Stimulated activated naive CD8-positive, alpha-beta T cell treated with anti-CD3 and anti-CD28 coated beads, Interleukin-15, amount 100 ng/mL, for 72 hours (primary cell): Measurements from ENCODE around the gene YIPF5.

Source experiments
- ATAC-seq: fragments of 150-1000 bp; cut with Tn5 transposase; 2 replicates; pipeline ENCODE4 v1.10.0; 2021; ENCODE audit warnings: mild to moderate bottlenecking, moderate library complexity
- DNase-seq, 2 donors: peaks; one replicate each; pipeline ENCODE4 v3.0.0; 2021 to 2022
- H3K27ac Mint-ChIP-seq, 2 donors: one replicate each; pipeline ENCODE4 v1.8.0; 2022; ENCODE audit warnings: mild to moderate bottlenecking in 2 of 2, mixed read lengths in 2 of 2, moderate library complexity in 2 of 2
- H3K27me3 Mint-ChIP-seq: one replicate; pipeline ENCODE4 v1.8.0; 2022; ENCODE audit warnings: mixed read lengths
- H3K4me1 Mint-ChIP-seq: one replicate; pipeline ENCODE4 v1.8.0; 2022; ENCODE audit warnings: mild to moderate bottlenecking, mixed read lengths
- H3K4me3 Mint-ChIP-seq, 2 donors: one replicate each; pipeline ENCODE4 v1.8.0; 2022; ENCODE audit warnings: mild to moderate bottlenecking in 2 of 2, mixed read lengths in 2 of 2, moderate library complexity in 1 of 2
- H3K9me3 Mint-ChIP-seq, 2 donors: one replicate each; pipeline ENCODE4 v1.8.0; 2022; ENCODE audit warnings: mixed read lengths in 2 of 2

YIPF5 gene

GRCh38 chr5:144117412-144117811 lies 53.0 kb downstream of the YIPF5 start:
- Mint-ChIP-seq H3K27me3 (no peaks in the 10 kb centered on the region), H3K4me1 (no peaks in the 10 kb centered on the region), H3K27ac (no peak overlapping the region), H3K4me3 (no peak overlapping the region), H3K9me3 (peaks cover 0 to 8% of the 10 kb centered on the region in 2 donors)
- ATAC-seq = no peak
- no peak for DNase-seq

GRCh38 chr5:144114571-144114970 lies 55.9 kb downstream of the YIPF5 start:
- no peaks in the 10 kb centered on the region for H3K9me3 Mint-ChIP-seq
- H3K27me3 Mint-ChIP-seq = peaks cover 11% of the 10 kb centered on the region
- ATAC-seq (no peak), DNase-seq (no peak)
- no peaks in the 10 kb centered on the region for H3K4me1 Mint-ChIP-seq
- H3K27ac Mint-ChIP-seq = no peak overlapping the region
- no peak overlapping the region for H3K4me3 Mint-ChIP-seq
